Putamen (tissue), 1 donor: Measurements from ENCODE around the gene LRRC63.

Experiments
- DNase-seq: peaks from one replicate; pipeline ENCODE4 v3.0.0-alpha.2; 2016; ENCODE audit warnings: low spot score

Gene LRRC63

DNA sequence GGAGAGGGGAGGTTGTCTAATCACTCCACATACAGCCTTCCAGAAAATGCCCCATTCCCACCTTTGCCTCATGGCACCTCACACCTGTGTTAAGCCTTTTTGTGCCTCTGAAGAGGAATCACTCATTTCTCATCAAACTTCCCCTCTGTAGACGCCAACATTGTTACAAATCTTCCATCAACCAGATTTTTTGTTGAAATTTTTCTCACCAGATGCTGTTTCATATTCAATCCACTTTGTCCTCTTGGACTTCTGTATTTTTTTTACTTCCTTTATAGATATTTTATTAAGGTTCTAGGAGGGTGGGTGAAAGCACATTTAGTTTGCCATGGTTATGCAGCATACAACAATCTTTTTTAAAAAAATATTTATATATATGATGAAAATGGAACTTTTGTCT is 101.3 kb downstream of the LRRC63 start:
- no peak for DNase-seq

DNA sequence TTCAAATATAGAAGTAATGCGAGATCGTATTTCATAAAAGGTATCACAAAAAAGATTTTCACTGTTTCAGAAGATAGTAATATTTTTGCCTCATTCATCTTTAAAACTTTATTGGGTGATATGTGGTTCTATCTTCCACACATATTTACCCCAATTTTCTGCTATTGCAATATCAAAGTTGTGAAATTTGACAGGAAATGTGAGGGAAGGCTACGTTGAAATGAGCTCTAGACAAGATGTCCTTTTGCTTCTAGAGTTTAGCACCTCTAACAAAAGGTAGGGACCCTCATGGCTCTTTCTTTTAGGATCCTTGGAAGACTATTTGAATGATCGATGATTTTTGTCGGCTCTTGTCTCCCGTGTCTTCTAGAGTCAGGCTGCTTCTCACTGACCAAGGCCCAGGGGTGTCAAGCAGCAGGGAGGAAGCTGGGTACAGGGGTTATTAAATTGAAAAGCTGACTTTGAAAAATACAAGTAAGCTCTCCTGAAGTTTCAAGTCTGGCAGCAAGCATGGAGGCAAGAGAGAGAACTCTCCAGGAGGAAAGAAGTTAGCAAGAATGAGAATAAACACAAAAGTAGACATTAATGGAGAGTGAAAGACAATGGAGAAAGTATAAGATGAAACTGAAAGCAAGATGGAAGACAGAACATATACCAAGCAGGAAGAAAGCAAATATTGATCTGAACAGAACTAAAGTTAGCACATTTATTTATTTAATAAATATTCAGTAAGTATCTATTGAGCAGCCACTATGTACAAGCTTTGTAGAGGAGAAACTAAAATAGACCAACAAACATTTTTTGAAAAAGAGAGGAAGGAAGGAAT is 101.9 kb downstream of the LRRC63 start:
- no peak for DNase-seq

DNA sequence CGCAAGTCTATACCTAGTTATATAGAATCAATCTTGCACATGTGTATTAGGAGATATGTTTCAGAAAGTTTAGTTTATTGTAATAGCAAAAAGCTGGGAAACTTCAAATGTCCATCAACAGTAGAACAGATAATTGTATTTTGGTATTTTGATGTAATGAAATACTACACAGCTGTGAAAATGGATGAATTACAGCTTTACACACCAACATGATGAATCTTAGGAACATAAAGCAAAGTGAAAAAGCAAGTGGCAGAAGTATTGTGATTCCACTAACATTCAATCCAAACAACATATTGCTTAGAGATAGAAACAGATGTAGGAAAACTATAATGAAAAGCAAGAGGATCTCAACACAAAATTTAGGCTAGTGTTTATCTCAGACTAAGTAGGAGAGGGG is 102.9 kb downstream of the LRRC63 start:
- no peak for DNase-seq

DNA sequence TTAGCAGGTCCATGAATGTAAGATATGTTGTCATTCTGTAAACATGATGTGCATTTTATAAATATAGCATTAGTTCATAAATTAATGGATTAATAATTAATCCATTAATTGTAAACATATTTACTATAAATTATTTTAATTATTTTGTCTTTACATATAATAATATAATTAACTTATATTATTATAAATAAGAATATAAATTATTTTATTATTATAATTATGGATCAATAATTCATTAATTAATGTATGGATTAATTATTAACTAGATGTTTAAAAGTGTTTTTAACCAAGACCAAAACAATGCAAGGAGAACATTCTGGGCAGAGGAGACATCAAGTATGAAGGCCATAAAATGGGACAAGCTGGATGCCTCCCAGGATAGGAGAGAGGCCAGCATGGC is 103.3 kb downstream of the LRRC63 start:
- DNase-seq = no peak

- DNase-seq = no peak
Measured at GRCh38 chr13:46315491-46316075, 103.9 kb downstream of the LRRC63 start.

DNA sequence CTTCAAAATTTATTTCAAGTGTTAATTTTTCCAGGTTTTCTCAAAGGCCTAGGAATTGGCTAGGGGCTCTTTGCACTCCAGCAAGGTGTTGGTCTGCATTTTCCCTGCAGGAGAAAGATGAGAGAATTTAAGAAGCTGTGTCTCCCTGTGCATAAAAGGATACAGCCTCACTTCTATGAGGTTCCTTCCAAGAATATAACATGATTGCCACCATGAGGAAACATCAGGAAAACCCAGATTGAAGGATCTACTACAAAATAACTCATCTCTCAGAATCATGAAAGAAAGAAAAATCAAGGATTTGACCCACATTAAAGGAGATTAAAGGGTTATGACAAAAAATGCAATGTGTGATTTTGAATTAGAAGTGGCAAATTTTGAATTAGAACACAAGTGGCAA is 105.4 kb downstream of the LRRC63 start:
- DNase-seq = no peak

- no peak for DNase-seq
Measured at GRCh38 chr13:46318986-46319385, 107.3 kb downstream of the LRRC63 start.

DNA sequence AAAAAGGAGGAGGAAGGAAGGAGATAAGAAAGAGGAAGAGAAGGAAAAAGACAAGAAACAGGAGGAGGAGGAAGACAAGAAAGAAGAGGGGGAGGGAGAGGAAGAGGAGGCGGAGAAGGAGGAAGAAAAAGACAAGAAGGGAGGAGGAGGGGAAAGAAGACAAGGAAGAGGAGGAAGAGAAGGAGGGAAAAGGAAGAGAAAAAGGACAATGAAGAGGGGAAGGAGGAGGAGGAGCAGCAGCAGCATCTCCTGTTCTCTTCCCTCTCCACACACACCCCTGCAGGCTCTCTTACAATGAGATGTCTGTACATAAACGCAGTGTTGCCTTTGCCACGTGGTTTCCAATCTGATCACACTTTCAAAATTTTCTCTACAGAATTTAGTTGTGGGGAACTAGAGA is 108.7 kb downstream of the LRRC63 start:
- no peak for DNase-seq

DNA sequence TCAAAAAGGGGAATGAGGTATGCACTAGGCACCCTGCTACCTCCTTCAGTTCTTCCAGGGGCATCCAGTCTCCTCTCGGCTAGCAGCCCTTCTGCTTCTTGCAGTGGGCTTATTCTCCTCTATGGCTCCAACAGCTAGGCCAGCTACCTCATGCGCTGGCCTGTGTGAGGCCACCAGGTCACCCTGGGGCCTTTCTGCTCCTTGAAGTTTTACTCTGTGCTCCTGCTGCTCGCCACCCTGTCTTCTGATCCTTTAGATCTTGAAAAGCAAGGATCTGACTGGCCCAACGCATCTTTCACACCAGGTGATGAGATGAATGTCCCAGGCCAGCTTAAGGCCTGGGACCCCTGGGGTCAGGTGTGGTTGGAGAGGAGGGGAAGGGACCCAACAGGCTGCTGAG is 109.1 kb downstream of the LRRC63 start:
- DNase-seq = no peak

DNA sequence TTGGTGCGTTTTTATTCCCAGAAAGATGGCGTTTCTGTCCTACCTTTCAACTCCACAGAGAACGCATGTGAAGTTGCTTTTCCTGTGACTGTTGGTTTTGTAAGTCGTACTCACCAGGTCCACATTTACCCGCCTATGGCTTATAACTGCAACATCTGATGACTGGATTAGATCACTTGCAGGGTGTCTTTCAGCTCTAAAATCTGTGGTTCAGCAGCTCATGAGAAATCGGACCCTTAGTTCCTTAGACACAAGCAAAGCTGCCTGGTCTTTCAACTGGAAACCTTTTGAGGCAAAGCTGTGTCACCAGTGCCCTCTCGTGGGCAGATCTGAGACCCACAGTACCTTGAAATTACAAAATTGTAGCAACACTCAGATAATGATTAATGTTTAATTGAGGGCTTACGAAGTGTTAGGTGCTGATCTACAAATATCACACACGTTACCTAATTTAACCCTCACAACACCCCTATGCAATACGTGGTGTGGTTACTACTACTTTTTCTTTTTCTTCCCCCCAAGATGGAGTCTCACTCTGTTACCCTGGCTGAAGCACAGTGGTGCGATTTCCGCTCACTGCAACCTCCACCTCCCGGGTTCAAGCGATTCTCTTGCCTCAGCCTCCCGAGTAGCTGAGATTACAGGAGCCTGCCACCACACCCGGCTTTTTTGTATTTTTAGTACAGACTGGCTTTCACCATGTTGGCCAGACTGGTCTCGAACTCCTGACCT is 109.9 kb downstream of the LRRC63 start:
- peak; percentile 44 for DNase-seq

- DNase-seq = no peak
Measured at GRCh38 chr13:46324976-46325375, 113.2 kb downstream of the LRRC63 start.
